T-helper 1 cell treated with Interleukin-12 subunit alpha and Interleukin-12 subunit beta and Interleukin-4 antibody, amounts not matched to agents 30 μg/mL and 1 μg/mL, for 36 hours (primary cell): Measurements from ENCODE around the gene PARVB.

Experiments
- H3K27ac Mint-ChIP-seq: one replicate; pipeline ENCODE4 v1.8.0; 2021; ENCODE audit warnings: mild to moderate bottlenecking, mixed read lengths
- H3K27me3 Mint-ChIP-seq: one replicate; pipeline ENCODE4 v1.8.0; 2021; ENCODE audit warnings: low read depth, mixed read lengths
- H3K36me3 Mint-ChIP-seq: one replicate; pipeline ENCODE4 v1.8.0; 2021; ENCODE audit warnings: low read depth, mixed read lengths
- H3K4me1 Mint-ChIP-seq: one replicate; pipeline ENCODE4 v1.8.0; 2021; ENCODE audit warnings: low read depth, mixed read lengths
- H3K4me3 Mint-ChIP-seq: one replicate; pipeline ENCODE4 v1.8.0; 2021; ENCODE audit warnings: mild to moderate bottlenecking, moderate library complexity, mixed read lengths
- H3K9me3 Mint-ChIP-seq: one replicate; pipeline ENCODE4 v1.8.0; 2021; ENCODE audit warnings: mixed read lengths

The PARVB gene

GRCh38 chr22:44024288-44024921 is at the start of gene PARVB:
Gene PARVB (plus strand): TSS chr22:44024302. CDS start chr22:44024340, 38 bp downstream.
- H3K36me3 Mint-ChIP-seq = peaks cover 2% of the 10 kb centered on the region

DNA sequence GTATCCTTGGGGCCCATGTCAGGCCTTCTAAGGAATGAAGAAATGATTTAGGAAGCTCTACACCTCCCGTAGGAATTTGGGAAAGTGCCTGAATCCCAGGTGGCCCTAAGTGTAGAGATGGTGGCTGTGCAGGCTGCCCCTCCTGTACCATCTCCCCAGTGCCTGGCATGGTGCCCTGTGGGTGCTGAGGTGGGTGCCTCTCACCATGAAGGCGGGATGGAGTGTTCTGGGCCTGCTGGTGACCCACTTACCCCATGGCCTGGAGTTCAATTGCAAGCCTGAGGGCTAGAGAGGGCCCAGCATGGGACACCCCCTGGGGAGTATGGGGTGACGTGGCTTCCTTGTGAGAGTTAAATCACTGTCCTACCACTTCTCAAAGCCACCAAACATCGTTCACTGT is 49.1 kb upstream of the PARVB start:
- H3K27me3 Mint-ChIP-seq = no peaks in the 10 kb centered on the region
- H3K4me3 Mint-ChIP-seq = no peak overlapping the region
- peaks cover 25% of the 10 kb centered on the region for H3K36me3 Mint-ChIP-seq
- H3K4me1 Mint-ChIP-seq = no peaks in the 10 kb centered on the region
- H3K27ac Mint-ChIP-seq = no peak overlapping the region
- no peaks in the 10 kb centered on the region for H3K9me3 Mint-ChIP-seq

More at GRCh38 chr22:44024288-44024921, at the start of gene PARVB:
- Mint-ChIP-seq H3K9me3 (no peaks in the 10 kb centered on the region), H3K27ac (peak within 1 kb of the TSS; percentile 95), H3K27me3 (no peaks in the 10 kb centered on the region), H3K4me1 (peaks cover 37% of the 10 kb centered on the region), H3K4me3 (peak within 1 kb of the TSS; percentile 84)

DNA sequence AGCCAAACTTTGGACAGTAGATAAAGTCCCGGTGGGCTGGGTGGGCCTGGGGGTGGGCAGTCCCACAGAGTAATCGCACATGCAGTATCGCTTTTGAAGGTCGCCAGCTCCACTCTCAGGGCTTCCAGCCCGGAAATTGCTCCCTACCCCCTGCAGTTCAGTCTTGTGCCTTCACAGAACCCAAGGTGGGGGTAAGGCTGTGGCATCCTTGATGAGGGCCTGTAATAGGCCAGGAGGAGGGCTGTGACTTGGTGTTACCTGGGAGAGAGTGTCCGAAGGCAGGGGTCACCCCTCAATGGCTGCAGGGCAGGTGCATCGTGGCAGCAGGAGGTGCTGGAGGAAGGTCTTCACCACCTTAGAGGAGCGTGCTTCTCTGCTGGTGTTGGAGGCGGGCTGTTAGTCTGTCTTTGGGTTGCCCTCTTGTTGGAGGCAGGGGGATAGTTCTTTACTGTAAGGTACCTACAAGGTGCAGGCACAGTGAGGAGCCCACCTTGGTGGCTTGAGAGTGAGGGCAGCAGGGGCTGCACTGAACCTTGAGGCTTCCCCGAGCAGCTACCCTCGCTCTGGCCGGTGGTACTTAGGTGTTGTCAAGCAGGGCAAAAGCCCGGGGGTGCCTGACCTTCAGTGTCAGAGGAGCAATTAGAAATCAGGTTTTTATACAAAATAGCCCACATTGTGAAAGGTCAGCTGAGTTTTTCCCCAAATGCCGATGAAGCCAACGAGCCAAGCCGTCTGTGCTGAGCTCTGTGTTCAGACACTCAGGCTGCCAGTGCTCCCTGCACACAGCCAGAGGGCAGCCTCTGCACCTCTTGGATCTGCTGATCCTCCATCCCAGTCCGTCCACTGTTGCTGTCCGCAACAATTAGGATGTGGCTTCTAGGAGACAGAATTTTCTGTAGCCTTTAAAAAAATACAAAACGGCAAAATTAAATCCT is 47.0 kb upstream of the PARVB start:
- H3K4me1 Mint-ChIP-seq = no peaks in the 10 kb centered on the region
- H3K36me3 Mint-ChIP-seq = peaks cover 31% of the 10 kb centered on the region
- H3K4me3 Mint-ChIP-seq = no peak overlapping the region
- H3K27ac Mint-ChIP-seq = no peak overlapping the region
- no peaks in the 10 kb centered on the region for H3K9me3 Mint-ChIP-seq
- H3K27me3 Mint-ChIP-seq = no peaks in the 10 kb centered on the region

DNA sequence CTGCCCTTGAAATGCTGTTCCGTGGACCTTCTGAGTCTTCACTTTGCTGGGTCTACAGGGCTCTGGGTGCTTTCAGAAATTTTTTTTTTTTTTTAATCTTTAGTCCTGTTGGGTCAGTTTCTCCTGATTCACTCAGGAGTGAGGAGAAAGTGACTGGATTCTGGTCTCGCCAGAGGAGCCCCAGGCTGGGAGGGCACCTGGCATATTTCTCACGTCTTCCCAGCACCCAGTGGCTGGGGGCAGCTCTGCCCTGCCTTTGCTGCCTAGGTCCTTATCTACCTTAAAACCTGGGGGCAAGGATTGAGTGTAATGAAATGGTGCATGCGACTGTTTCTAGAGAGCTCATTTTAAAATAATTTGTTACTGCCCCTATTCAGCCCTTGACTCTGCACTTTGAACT is 45.5 kb upstream of the PARVB start:
- H3K27ac Mint-ChIP-seq = no peak overlapping the region
- H3K36me3 Mint-ChIP-seq = peaks cover 33% of the 10 kb centered on the region
- H3K9me3 Mint-ChIP-seq = no peaks in the 10 kb centered on the region
- no peak overlapping the region for H3K4me3 Mint-ChIP-seq
- H3K4me1 Mint-ChIP-seq = no peaks in the 10 kb centered on the region
- H3K27me3 Mint-ChIP-seq = no peaks in the 10 kb centered on the region

DNA sequence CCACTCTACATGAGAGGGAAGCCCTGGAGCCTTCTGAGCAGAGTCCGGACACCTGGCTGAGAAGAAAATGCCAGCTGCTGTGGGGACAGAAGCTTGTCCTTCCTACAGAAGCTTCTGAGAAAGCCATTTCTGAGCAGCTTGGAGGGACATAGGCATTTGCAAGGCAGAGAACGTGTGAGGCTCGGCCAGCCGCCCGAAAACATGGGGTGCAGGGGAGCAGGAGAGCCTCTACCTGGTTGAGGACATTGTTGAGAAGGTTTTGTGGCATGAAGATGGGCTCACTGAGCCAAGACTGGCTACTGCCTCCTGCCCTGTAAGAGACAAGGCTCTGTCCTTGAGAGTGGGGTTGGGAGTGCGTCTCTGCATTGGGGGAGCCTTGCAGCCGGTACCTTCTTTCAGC is 43.5 kb upstream of the PARVB start:
- Mint-ChIP-seq H3K4me1 (no peaks in the 10 kb centered on the region), H3K27ac (no peak overlapping the region), H3K36me3 (peaks cover 36% of the 10 kb centered on the region), H3K9me3 (no peaks in the 10 kb centered on the region), H3K27me3 (no peaks in the 10 kb centered on the region), H3K4me3 (no peak overlapping the region)

DNA sequence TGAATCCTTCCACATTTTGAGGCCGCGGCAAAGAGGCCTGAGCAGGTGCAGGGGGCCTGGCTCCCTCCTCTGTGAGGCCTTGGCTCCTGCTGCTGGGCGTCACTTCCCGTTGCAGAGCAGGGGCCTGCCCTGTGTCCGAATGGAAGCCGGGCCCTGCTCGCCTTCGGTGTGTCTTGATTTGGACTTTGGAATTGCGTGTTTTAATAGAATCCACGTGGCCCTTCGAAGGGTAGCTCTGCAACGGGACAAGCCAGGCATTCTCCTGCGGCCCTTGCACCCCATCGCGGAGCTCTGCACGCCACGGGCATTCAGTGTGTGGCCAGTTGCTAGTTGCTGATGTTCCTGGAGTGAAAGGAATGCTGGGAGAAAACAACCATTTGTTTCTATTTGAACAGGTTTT is 43.1 kb upstream of the PARVB start:
- Mint-ChIP-seq H3K9me3 (no peaks in the 10 kb centered on the region), H3K4me1 (no peaks in the 10 kb centered on the region), H3K4me3 (no peak overlapping the region), H3K36me3 (peaks cover 33% of the 10 kb centered on the region), H3K27ac (no peak overlapping the region), H3K27me3 (no peaks in the 10 kb centered on the region)

- no peaks in the 10 kb centered on the region for H3K27me3 Mint-ChIP-seq
- H3K9me3 Mint-ChIP-seq = no peaks in the 10 kb centered on the region
- peaks cover 36% of the 10 kb centered on the region for H3K36me3 Mint-ChIP-seq
- no peak overlapping the region for H3K4me3 Mint-ChIP-seq
- H3K27ac Mint-ChIP-seq = no peak overlapping the region
- H3K4me1 Mint-ChIP-seq = no peaks in the 10 kb centered on the region
Observed at GRCh38 chr22:43983808-43984207, 40.3 kb upstream of the PARVB start.

GRCh38 chr22:43985532-43985931 is 38.6 kb upstream of the PARVB start:
- no peaks in the 10 kb centered on the region for H3K9me3 Mint-ChIP-seq
- no peak overlapping the region for H3K27ac Mint-ChIP-seq
- H3K36me3 Mint-ChIP-seq = peaks cover 24% of the 10 kb centered on the region
- no peaks in the 10 kb centered on the region for H3K27me3 Mint-ChIP-seq
- H3K4me3 Mint-ChIP-seq = no peak overlapping the region
- H3K4me1 Mint-ChIP-seq = no peaks in the 10 kb centered on the region

- no peaks in the 10 kb centered on the region for H3K27me3 Mint-ChIP-seq
- peaks cover 29% of the 10 kb centered on the region for H3K36me3 Mint-ChIP-seq
- peaks cover 2% of the 10 kb centered on the region for H3K4me1 Mint-ChIP-seq
- H3K9me3 Mint-ChIP-seq = no peaks in the 10 kb centered on the region
- H3K27ac Mint-ChIP-seq = no peak overlapping the region
- no peak overlapping the region for H3K4me3 Mint-ChIP-seq
Observed at GRCh38 chr22:43988116-43988820, 35.8 kb upstream of the PARVB start.

DNA sequence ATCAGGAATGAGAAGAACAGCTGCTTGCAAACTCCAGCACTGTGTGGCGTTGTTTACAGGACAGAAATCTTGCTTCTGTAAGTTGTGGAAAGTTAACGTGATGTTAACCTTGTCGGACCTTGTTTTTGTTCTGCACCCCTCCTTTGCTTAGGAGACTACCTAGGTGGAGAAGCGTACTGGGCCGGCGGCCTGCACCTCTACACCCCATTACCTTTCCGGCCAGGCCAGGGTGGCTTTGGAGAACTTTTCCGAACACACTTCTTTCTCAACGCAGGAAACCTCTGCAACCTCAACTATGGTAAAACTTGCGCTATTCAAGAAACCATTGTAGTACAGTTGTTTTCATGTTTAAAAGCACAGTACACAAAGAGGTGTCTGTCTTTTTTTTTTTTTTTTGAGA is 35.1 kb upstream of the PARVB start:
- peaks cover 29% of the 10 kb centered on the region for H3K36me3 Mint-ChIP-seq
- peaks cover 5% of the 10 kb centered on the region for H3K4me1 Mint-ChIP-seq

GRCh38 chr22:43990044-43990443 is 34.1 kb upstream of the PARVB start:
- Mint-ChIP-seq H3K27ac (no peak overlapping the region), H3K36me3 (peaks cover 30% of the 10 kb centered on the region), H3K9me3 (no peaks in the 10 kb centered on the region), H3K4me1 (peaks cover 8% of the 10 kb centered on the region), H3K27me3 (no peaks in the 10 kb centered on the region), H3K4me3 (no peak overlapping the region)

More for the DNA sequence above, 35.1 kb upstream of the PARVB start:
- H3K27ac Mint-ChIP-seq = no peak overlapping the region
- H3K27me3 Mint-ChIP-seq = no peaks in the 10 kb centered on the region
- no peak overlapping the region for H3K4me3 Mint-ChIP-seq
- no peaks in the 10 kb centered on the region for H3K9me3 Mint-ChIP-seq

- Mint-ChIP-seq H3K27me3 (no peaks in the 10 kb centered on the region), H3K27ac (no peak overlapping the region), H3K4me3 (no peak overlapping the region), H3K4me1 (peaks cover 17% of the 10 kb centered on the region), H3K36me3 (peaks cover 36% of the 10 kb centered on the region), H3K9me3 (no peaks in the 10 kb centered on the region)
Observed at GRCh38 chr22:43991316-43992020, 32.6 kb upstream of the PARVB start.

DNA sequence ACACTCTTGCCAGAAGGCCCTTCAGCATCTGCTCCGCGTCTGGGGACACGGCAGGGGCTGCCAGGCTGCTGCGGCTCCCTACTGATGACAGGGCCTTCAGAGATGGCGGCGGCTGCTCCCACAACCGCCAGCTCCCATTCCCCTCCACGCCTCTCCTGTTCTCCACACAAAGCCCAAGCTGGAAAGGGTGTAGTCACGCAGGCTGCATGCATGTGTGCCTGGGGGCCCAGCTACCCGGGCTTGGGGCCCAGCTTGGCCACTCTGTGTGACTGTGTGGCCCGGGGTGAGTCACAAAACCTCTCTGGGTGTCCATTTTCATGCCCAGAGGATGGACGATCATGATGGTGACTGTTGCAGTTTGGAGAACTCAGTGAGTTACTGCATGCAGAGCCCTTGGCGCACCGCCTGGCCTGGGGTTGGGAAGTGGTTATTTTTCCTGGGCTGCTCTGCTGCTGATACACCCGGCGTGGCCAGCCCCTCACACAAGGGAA is 31.7 kb upstream of the PARVB start:
- H3K27ac Mint-ChIP-seq = no peak overlapping the region
- H3K4me1 Mint-ChIP-seq = peaks cover 22% of the 10 kb centered on the region
- H3K4me3 Mint-ChIP-seq = no peak overlapping the region
- no peaks in the 10 kb centered on the region for H3K9me3 Mint-ChIP-seq
- no peaks in the 10 kb centered on the region for H3K27me3 Mint-ChIP-seq
- H3K36me3 Mint-ChIP-seq = peaks cover 42% of the 10 kb centered on the region
